ENCODE data around the gene ARPC2.
A peak's percentile ranks its signal among the peaks of the same experiment; 100 is the strongest.

Gene ARPC2

GRCh38 chr2:218217360-218218267 is 625 bp downstream of the ARPC2 start:
- DNase-seq (ENCODE audit: low read depth): peak; percentile 41

- DNase-seq (ENCODE audit: low read depth): no peak
Measured at GRCh38 chr2:218218268-218219185, 1.5 kb downstream of the ARPC2 start.

GRCh38 chr2:218219934-218220333 is 2.9 kb downstream of the ARPC2 start:
- DNase-seq (ENCODE audit: low read depth): no peak

- DNase-seq (ENCODE audit: low read depth): no peak
Measured at GRCh38 chr2:218221000-218221399, 4.0 kb downstream of the ARPC2 start.

GRCh38 chr2:218223046-218223445 is 6.1 kb downstream of the ARPC2 start:
- no peak for DNase-seq (ENCODE audit: low read depth)

- no peak for DNase-seq (ENCODE audit: low read depth)
Measured at GRCh38 chr2:218224186-218224585, 7.2 kb downstream of the ARPC2 start.

GRCh38 chr2:218226903-218227302 is 9.9 kb downstream of the ARPC2 start:
- DNase-seq (ENCODE audit: low read depth): no peak

- DNase-seq (ENCODE audit: low read depth): no peak
Measured at GRCh38 chr2:218228366-218229090, 11.5 kb downstream of the ARPC2 start.

GRCh38 chr2:218229239-218229638 is 12.2 kb downstream of the ARPC2 start:
- DNase-seq (ENCODE audit: low read depth): no peak

GRCh38 chr2:218229851-218230250 is 12.9 kb downstream of the ARPC2 start:
- no peak for DNase-seq (ENCODE audit: low read depth)

- DNase-seq (ENCODE audit: low read depth): no peak
Measured at GRCh38 chr2:218230882-218231281, 13.9 kb downstream of the ARPC2 start.

- no peak for DNase-seq (ENCODE audit: low read depth)
Measured at GRCh38 chr2:218233543-218233942, 16.6 kb downstream of the ARPC2 start.

GRCh38 chr2:218234521-218234920 is 17.5 kb downstream of the ARPC2 start:
- no peak for DNase-seq (ENCODE audit: low read depth)

- DNase-seq (ENCODE audit: low read depth): no peak
Measured at GRCh38 chr2:218235017-218235416, 18.0 kb downstream of the ARPC2 start.

- DNase-seq (ENCODE audit: low read depth): no peak
Measured at GRCh38 chr2:218236829-218237228, 19.8 kb downstream of the ARPC2 start.

GRCh38 chr2:218238887-218239286 is 21.9 kb downstream of the ARPC2 start:
- DNase-seq (ENCODE audit: low read depth): no peak

- DNase-seq (ENCODE audit: low read depth): no peak
Measured at GRCh38 chr2:218244204-218244603, 27.2 kb downstream of the ARPC2 start.

- no peak for DNase-seq (ENCODE audit: low read depth)
Measured at GRCh38 chr2:218244665-218245064, 27.7 kb downstream of the ARPC2 start.

- no peak for DNase-seq (ENCODE audit: low read depth)
Measured at GRCh38 chr2:218245214-218245613, 28.2 kb downstream of the ARPC2 start.

- no peak for DNase-seq (ENCODE audit: low read depth)
Measured at GRCh38 chr2:218249691-218250090, 32.7 kb downstream of the ARPC2 start.

GRCh38 chr2:218252509-218253231 is 35.7 kb downstream of the ARPC2 start:
- no peak for DNase-seq (ENCODE audit: low read depth)

- no peak for DNase-seq (ENCODE audit: low read depth)
Measured at GRCh38 chr2:218253232-218253625, 36.2 kb downstream of the ARPC2 start.
